Right ventricle myocardium inferior (tissue), 1 donor: Measurements from ENCODE around the gene GJD3. TPM values are rescaled to one million over a fixed set of nuclear protein-coding genes. Genes with fewer than 3 reads are reported as not detected.
A peak's percentile ranks its signal among the peaks of the same experiment; 100 is the strongest.

Source experiments
- ATAC-seq: fragments of 200-7000 bp; cut with Tn5 transposase; one replicate; pipeline ENCODE4 v1.9.1; 2020; ENCODE audit warnings: mild to moderate bottlenecking, moderate library complexity
- DNase-seq: peaks from one replicate; pipeline ENCODE4 v3.0.0; 2021; ENCODE audit errors: missing footprints
- intact Hi-C: fragments of 100-400 bp; cut with DNase I; formaldehyde crosslinking; loops from one replicate; pipeline ENCODE4 v1.11.0; 2022
- total RNA-seq: library from RNA; stranded (reverse); fragmentation: NEBNext Ultra II Directional; extraction: Animal tissue kit (Norgen Biotek cat#: 25700); gene quantifications from one replicate; pipeline ENCODE4 v1.2.1, GENCODE V29; 2021
- donor health status: DM: no; HTN: yes; CAD: no; lungs with severe emphysema.

The GJD3 gene
- total RNA-seq, 1 donor from 2014 or later, result 0.92 TPM

GRCh38 chr17:40355123-40355803 is 9.3 kb downstream of the GJD3 start:
- intact Hi-C loops, result loop anchor here (1.0 to 5.0 kb wide), 2 partner anchors 42 to 52 kb away; no protein-coding TSS in a partner anchor
- peak; percentile 87 for DNase-seq
- ATAC-seq, result peak; percentile 67

GRCh38 chr17:40354221-40355122 is 10.1 kb downstream of the GJD3 start:
- DNase-seq (no peak), ATAC-seq (no peak)
- intact Hi-C loops, result loop anchor here (1.0 to 5.0 kb wide), 3 partner anchors 43 to 137 kb away; partner anchors contain the start of gene WIPF2

- intact Hi-C loops, result loop anchor here (5.0 kb wide), 1 partner anchor 136 kb away; the partner anchor contains the start of gene WIPF2
- ATAC-seq, result no peak
- DNase-seq, result no peak
Observed at GRCh38 chr17:40352779-40353394, 11.7 kb downstream of the GJD3 start.

GRCh38 chr17:40352237-40352778 is 12.2 kb downstream of the GJD3 start:
- DNase-seq, result no peak
- intact Hi-C loops, result loop anchor here (5.0 kb wide), 1 partner anchor 135 kb away; the partner anchor contains the start of gene WIPF2

GRCh38 chr17:40351359-40352236 is 12.9 kb downstream of the GJD3 start:
- intact Hi-C loops, result loop anchor here (5.0 kb wide), 1 partner anchor 134 kb away; the partner anchor contains the start of gene WIPF2
- no peak for ATAC-seq
- no peak for DNase-seq

More at GRCh38 chr17:40352237-40352778, 12.2 kb downstream of the GJD3 start:
- no peak for ATAC-seq

GRCh38 chr17:40350689-40351358 is 13.7 kb downstream of the GJD3 start:
- ATAC-seq, result no peak
- intact Hi-C loops, result loop anchor here (5.0 kb wide), 1 partner anchor 134 kb away; the partner anchor contains the start of gene WIPF2

GRCh38 chr17:40349895-40350688 is 14.4 kb downstream of the GJD3 start:
- no peak for ATAC-seq
- intact Hi-C loops, result loop anchor here (2.0 to 10.0 kb wide), 3 partner anchors 39 to 245 kb away; partner anchors contain the start of genes NR1D1 and WIPF2
- no peak for DNase-seq

More at GRCh38 chr17:40350689-40351358, 13.7 kb downstream of the GJD3 start:
- DNase-seq, result no peak

GRCh38 chr17:40349477-40349894 is 15.1 kb downstream of the GJD3 start:
- ATAC-seq (peak; percentile 38), DNase-seq (no peak)
- intact Hi-C loops, result loop anchor here (2.0 to 10.0 kb wide), 2 partner anchors 39 to 245 kb away; partner anchors contain the start of gene NR1D1

GRCh38 chr17:40348562-40349476 is 15.7 kb downstream of the GJD3 start:
- DNase-seq, result no peak
- intact Hi-C loops, result loop anchor here (2.0 to 10.0 kb wide), 2 partner anchors 38 to 244 kb away; partner anchors contain the start of gene NR1D1
- peak; percentile 59 for ATAC-seq

GRCh38 chr17:40348136-40348504 is 16.4 kb downstream of the GJD3 start:
- no peak for DNase-seq
- ATAC-seq, result no peak
- intact Hi-C loops, result loop anchor here (2.0 to 10.0 kb wide), 2 partner anchors 37 to 243 kb away; partner anchors contain the start of gene NR1D1

- intact Hi-C loops, result loop anchor here (2.0 to 10.0 kb wide), 3 partner anchors 17 to 243 kb away; partner anchors contain the start of gene NR1D1
- DNase-seq (no peak), ATAC-seq (no peak)
Observed at GRCh38 chr17:40347319-40348135, 17.0 kb downstream of the GJD3 start.

GRCh38 chr17:40346765-40347158 is 17.8 kb downstream of the GJD3 start:
- ATAC-seq (no peak), DNase-seq (no peak)
- intact Hi-C loops, result loop anchor here (2.0 to 10.0 kb wide), 2 partner anchors 16 to 242 kb away; partner anchors contain the start of gene NR1D1

- no peak for DNase-seq
- no peak for ATAC-seq
- intact Hi-C loops, result loop anchor here (2.0 to 10.0 kb wide), 3 partner anchors 15 to 241 kb away; partner anchors contain the start of gene NR1D1
Observed at GRCh38 chr17:40345994-40346764, 18.4 kb downstream of the GJD3 start.
